ENCODE measurements around the gene IL17RE.
"Not testable (repeated sequence)": the region's sequence is repeated elsewhere in the genome, so short reads cannot be mapped to it uniquely, and the experiment has no call there.

The IL17RE gene

GRCh38 chr3:9902372-9903237 is at the start of gene IL17RE:
IL17RE (plus strand) TSS chr3:9902848; CDS start chr3:9902933, 85 bp downstream.
- CTCF ChIA-PET, result interaction anchor here (0.9 to 1.3 kb wide), 3 partner anchors 10 to 44 kb away, joined by 3 read pairs; no protein-coding TSS in a partner anchor
- POLR2A ChIA-PET (ENCODE audit: low non-redundant PET), result interaction anchor here (1.5 kb wide), 1 partner anchor 14 kb away, joined by 3 read pairs; the partner anchor contains the start of gene IL17RC
- H3K27ac ChIP-seq, result peak within 1 kb of the TSS; percentile 71
- DNase-seq (ENCODE audit: low spot score), result peak; percentile 30
- no peak for TF ChIP-seq CTCF (conservative IDR thresholded peaks at IDR 0.05; ENCODE audit: low read depth)

GRCh38 chr3:9854291-9854940 is 48.2 kb upstream of the IL17RE start:
- CTCF ChIA-PET; POLR2A ChIA-PET (ENCODE audit: low non-redundant PET); H3K27ac ChIP-seq; DNase-seq (ENCODE audit: low spot score): not testable (repeated sequence)

GRCh38 chr3:9855594-9855993 is 47.1 kb upstream of the IL17RE start:
- ChIA-PET POLR2A (ENCODE audit: low non-redundant PET) (no interaction called here), CTCF (no interaction called here)
- no peak for DNase-seq (ENCODE audit: low spot score)
- TF ChIP-seq CTCF (conservative IDR thresholded peaks at IDR 0.05; ENCODE audit: low read depth), result no peak
- H3K27ac ChIP-seq, result no peak overlapping the region

- no peak for DNase-seq (ENCODE audit: low spot score)
- ChIA-PET CTCF (no interaction called here), POLR2A (ENCODE audit: low non-redundant PET) (no interaction called here)
- no peak for TF ChIP-seq CTCF (conservative IDR thresholded peaks at IDR 0.05; ENCODE audit: low read depth)
- H3K27ac ChIP-seq, result no peak overlapping the region
These were observed 43.1 kb upstream of the IL17RE start for GRCh38 chr3:9859530-9860025.

- H3K27ac ChIP-seq, result no peak overlapping the region; the same call in 1 of the 2 replicates
- no peak for DNase-seq (ENCODE audit: low spot score)
- CTCF ChIA-PET, result no interaction called here
- TF ChIP-seq CTCF (conservative IDR thresholded peaks at IDR 0.05; ENCODE audit: low read depth), result no peak
- POLR2A ChIA-PET (ENCODE audit: low non-redundant PET), result no interaction called here
These were observed 41.4 kb upstream of the IL17RE start for GRCh38 chr3:9861201-9861600.

GRCh38 chr3:9861626-9862130 is 41.0 kb upstream of the IL17RE start:
- DNase-seq (ENCODE audit: low spot score), result no peak
- POLR2A ChIA-PET (ENCODE audit: low non-redundant PET), result no interaction called here
- H3K27ac ChIP-seq, result no peak overlapping the region; the same call in 1 of the 2 replicates
- no peak for TF ChIP-seq CTCF (conservative IDR thresholded peaks at IDR 0.05; ENCODE audit: low read depth)
- CTCF ChIA-PET, result no interaction called here
